Psoas muscle (tissue), 8 donors: ENCODE measurements around the gene SPATA21. TPM values are rescaled to one million over a fixed set of nuclear protein-coding genes. Genes with fewer than 3 reads are reported as not detected.

Experiments
- ATAC-seq, 4 donors: fragments of 200-7000 bp; cut with Tn5 transposase; one replicate each; pipeline ENCODE4 v1.9.1; 2020; ENCODE audit warnings: moderate library complexity in 3 of 4, mild to moderate bottlenecking in 2 of 4
- DNase-seq, 2 donors: peaks; one replicate each; pipeline ENCODE4 v3.0.0-alpha.2; 2020
- H3K27ac ChIP-seq: fragments of 200-600 bp; one replicate; pipeline ENCODE4 v1.8.0; 2022
- H3K27me3 ChIP-seq, 3 donors: fragments of 200-600 bp in 1 of 3; one replicate each; pipeline versions ENCODE4 v1.6.1 to v1.8.0; 2013 to 2022; ENCODE audit warnings: low read length in 2 of 3, mild to moderate bottlenecking in 2 of 3, moderate library complexity in 1 of 3; ENCODE audit not compliant: insufficient read depth in 3 of 3
- H3K36me3 ChIP-seq, 2 donors: fragments of 200-600 bp in 1 of 2; one replicate each; pipeline versions ENCODE4 v1.6.1 to v1.8.0; 2013 to 2022; ENCODE audit warnings: low read depth in 1 of 2, mild to moderate bottlenecking in 1 of 2, moderate library complexity in 1 of 2; ENCODE audit not compliant: insufficient read depth in 1 of 2
- H3K4me1 ChIP-seq: fragments of 200-600 bp; one replicate; pipeline ENCODE4 v1.8.0; 2022
- H3K4me3 ChIP-seq: fragments of 200-600 bp; one replicate; pipeline ENCODE4 v1.8.0; 2022; ENCODE audit warnings: mild to moderate bottlenecking
- H3K9me3 ChIP-seq: fragments of 200-600 bp; one replicate; pipeline ENCODE4 v1.8.0; 2022
- WGBS, 3 donors: extraction: QIAGEN DNeasy Blood & Tissue Kit; methylation state at CpG; one replicate each; pipeline versions ENCODE4 v1.1.6 to v1.1.7; 2013; 5-methylcytosine and 5-hydroxymethylcytosine counted together
- intact Hi-C, 2 donors: fragments of 100-400 bp; cut with DNase I; formaldehyde crosslinking; loops; one replicate each; pipeline versions ENCODE4 v1.11.0 to v1.14.2; 2022
- polyA plus RNA-seq, 3 donors: library from polyadenylated mRNA; stranded (reverse); fragments of 200-250 nt; gene quantifications; one replicate each; pipeline ENCODE4 v1.2.3, GENCODE V29; 2013
- total RNA-seq, 4 donors: library from RNA; stranded (reverse); fragmentation: NEBNext Ultra II Directional in 2 of 4; extraction: Animal tissue kit (Norgen Biotek cat#: 25700) in 2 of 4; gene quantifications; one replicate each; pipeline versions ENCODE4 v1.2.1 to v1.2.4, GENCODE V29; 2021 to 2023
- TF ChIP-seq, protein P1 (sequence below): fragments of 200-600 bp; IDR thresholded peaks from one replicate; pipeline ENCODE4 v1.8.0; 2022; ENCODE audit warnings: antibody characterized with exemption
- donor health status: healthy with polysubstance abuse.
- donor health status: DM: no; HTN: no; CAD: no; lungs with moderate emphysema.
- donor health status: Bipolar disorder and iron deficiency.
- donor health status: healthy.
- donor health status: DM: yes; HTN: yes; CAD: no.
- donor health status: DM: no; HTN: no; CAD: no.
- donor health status: DM: no; HTN: no; CAD: no.
- donor health status: DM: yes; HTN: yes; CAD: no.

SPATA21 gene
- total and polyA plus RNA-seq, 7 donors: 0.21 to 0.52 (median 0.44) TPM; not detected in 4

DNA sequence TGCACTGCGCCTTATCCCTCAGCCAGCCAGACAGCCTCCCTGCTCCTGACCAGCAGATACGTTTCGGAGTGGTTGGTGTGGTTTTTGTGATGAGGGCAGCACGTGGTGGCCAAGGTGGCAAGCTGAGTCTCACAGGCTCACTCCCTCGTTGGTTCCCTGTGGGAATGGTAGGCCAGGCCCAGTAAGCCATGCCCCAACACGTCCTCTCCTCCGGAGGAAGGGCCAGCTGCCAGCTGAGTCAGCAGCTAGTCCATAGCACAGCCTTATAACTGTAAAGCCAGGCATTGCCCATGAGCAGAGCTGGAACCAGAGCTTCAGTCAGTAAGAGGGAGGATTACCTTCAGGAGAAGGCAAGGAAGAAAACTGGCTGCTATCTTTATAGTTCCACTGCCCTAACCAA is 40.6 kb downstream of the SPATA21 start:
- H3K27me3 ChIP-seq: no peaks in the 10 kb centered on the region
- 27 to 43% (median 29%) methylated on average over 7 of the region's 7 CpGs for WGBS, 3 donors
- intact Hi-C loops: no loop called here
- H3K4me1 ChIP-seq: peaks cover 40% of the 10 kb centered on the region
- H3K9me3 ChIP-seq: no peaks in the 10 kb centered on the region
- H3K27ac ChIP-seq: peak overlapping the region; percentile 77
- ATAC-seq: peak; percentile 62 to 87 (median 71)
- no peak overlapping the region for H3K4me3 ChIP-seq
- TF ChIP-seq, protein P1, sequence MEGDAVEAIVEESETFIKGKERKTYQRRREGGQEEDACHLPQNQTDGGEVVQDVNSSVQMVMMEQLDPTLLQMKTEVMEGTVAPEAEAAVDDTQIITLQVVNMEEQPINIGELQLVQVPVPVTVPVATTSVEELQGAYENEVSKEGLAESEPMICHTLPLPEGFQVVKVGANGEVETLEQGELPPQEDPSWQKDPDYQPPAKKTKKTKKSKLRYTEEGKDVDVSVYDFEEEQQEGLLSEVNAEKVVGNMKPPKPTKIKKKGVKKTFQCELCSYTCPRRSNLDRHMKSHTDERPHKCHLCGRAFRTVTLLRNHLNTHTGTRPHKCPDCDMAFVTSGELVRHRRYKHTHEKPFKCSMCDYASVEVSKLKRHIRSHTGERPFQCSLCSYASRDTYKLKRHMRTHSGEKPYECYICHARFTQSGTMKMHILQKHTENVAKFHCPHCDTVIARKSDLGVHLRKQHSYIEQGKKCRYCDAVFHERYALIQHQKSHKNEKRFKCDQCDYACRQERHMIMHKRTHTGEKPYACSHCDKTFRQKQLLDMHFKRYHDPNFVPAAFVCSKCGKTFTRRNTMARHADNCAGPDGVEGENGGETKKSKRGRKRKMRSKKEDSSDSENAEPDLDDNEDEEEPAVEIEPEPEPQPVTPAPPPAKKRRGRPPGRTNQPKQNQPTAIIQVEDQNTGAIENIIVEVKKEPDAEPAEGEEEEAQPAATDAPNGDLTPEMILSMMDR: no peak
- peak; percentile 64 to 68 for DNase-seq
- H3K36me3 ChIP-seq: peaks cover 0 to 63% of the 10 kb centered on the region in 2 donors

GRCh38 chr1:16394977-16395376 is 42.2 kb downstream of the SPATA21 start:
- peaks cover 56% of the 10 kb centered on the region for H3K4me1 ChIP-seq
- TF ChIP-seq, protein P1: no peak
- H3K27me3 ChIP-seq: no peaks in the 10 kb centered on the region
- no peak overlapping the region for H3K4me3 ChIP-seq
- H3K27ac ChIP-seq: no peak overlapping the region
- H3K36me3 ChIP-seq: peaks cover 0 to 61% of the 10 kb centered on the region in 2 donors
- 88 to 91% (median 90%) methylated on average over 13 of the region's 13 CpGs for WGBS, 3 donors
- ATAC-seq: no peak
- DNase-seq: no peak
- intact Hi-C loops: no loop called here
- H3K9me3 ChIP-seq: no peaks in the 10 kb centered on the region

GRCh38 chr1:16393570-16394521 is 43.4 kb downstream of the SPATA21 start:
- Histone ChIP-seq H3K9me3 (no peaks in the 10 kb centered on the region), H3K27ac (peak overlapping the region; percentile 70), H3K4me3 (no peak overlapping the region), H3K27me3 (no peaks in the 10 kb centered on the region), H3K36me3 (peaks cover 0 to 51% of the 10 kb centered on the region in 2 donors), H3K4me1 (peaks cover 62% of the 10 kb centered on the region)
- TF ChIP-seq, protein P1: no peak
- intact Hi-C loops: no loop called here
- ATAC-seq (peak; percentile 30 to 66 (median 48)), DNase-seq (peak in 1 of 2 donors; percentile 67)
- 69 to 79% (median 70%) methylated on average over 10 of the region's 10 CpGs for WGBS, 3 donors

DNA sequence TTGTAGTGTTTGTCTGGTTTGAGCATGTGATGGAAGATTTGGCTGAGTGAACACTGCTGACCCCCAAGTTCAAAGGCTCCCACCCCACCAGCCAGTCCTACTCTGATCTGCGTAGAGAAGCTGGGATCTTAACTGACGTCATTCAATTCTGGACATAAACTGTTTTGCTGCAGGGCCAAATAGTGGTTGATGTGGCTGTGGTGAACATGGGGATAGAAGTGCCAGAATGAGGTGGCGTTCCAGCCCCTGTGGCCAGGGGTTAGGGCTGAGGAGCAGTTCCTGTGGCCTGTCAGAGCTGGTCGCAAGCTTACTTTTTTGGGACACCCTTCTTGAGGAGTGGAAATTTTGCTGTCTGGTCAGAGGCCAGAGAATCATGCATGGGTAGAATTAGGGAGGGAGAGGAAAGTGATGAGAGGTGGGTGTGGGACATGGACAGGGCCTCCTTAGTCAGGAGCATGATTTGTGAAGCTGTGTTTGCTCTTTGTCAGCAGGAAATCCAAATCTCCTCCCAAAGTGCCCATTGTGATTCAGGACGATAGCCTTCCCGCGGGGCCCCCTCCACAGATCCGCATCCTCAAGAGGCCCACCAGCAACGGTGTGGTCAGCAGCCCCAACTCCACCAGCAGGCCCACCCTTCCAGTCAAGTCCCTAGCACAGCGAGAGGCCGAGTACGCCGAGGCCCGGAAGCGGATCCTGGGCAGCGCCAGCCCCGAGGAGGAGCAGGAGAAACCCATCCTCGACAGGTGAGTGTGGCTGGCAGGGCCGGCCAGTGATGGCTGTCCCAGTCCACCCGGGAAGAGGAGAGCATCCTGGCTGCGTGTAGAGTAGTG is 44.3 kb downstream of the SPATA21 start:
- ATAC-seq (no peak), DNase-seq (no peak)
- intact Hi-C loops: no loop called here

More for the DNA sequence above, 44.3 kb downstream of the SPATA21 start:
- peak overlapping the region; percentile 70 for H3K27ac ChIP-seq
- TF ChIP-seq, protein P1: no peak
- H3K27me3 ChIP-seq: no peaks in the 10 kb centered on the region
- H3K4me3 ChIP-seq: no peak overlapping the region
- H3K36me3 ChIP-seq: peaks cover 0 to 42% of the 10 kb centered on the region in 2 donors
- whole genome bisulfite sequencing, 3 donors: 63 to 71% (median 66%) methylated on average over 21 of the region's 21 CpGs
- H3K9me3 ChIP-seq: no peaks in the 10 kb centered on the region
- H3K4me1 ChIP-seq: peaks cover 66% of the 10 kb centered on the region
